GM19468 (cell line): Measurements from ENCODE around the gene PHLDA2.
"Not testable (repeated sequence)": the region's sequence is repeated elsewhere in the genome, so short reads cannot be mapped to it uniquely, and the experiment has no call there.

ENCODE experiments used
- ATAC-seq: cut with Tn5 transposase; IDR thresholded peaks from one replicate; pipeline ENCODE4 v1.9.1; 2021; ENCODE audit warnings: mild to moderate bottlenecking, moderate library complexity, moderate number of reproducible peaks; ENCODE audit not compliant: unreplicated experiment; ENCODE audit errors: extremely low read depth

The PHLDA2 gene

GRCh38 chr11:2916892-2917645 lies 12.2 kb downstream of the PHLDA2 start:
- no peak for ATAC-seq

GRCh38 chr11:2916114-2916891 lies 12.9 kb downstream of the PHLDA2 start:
- no peak for ATAC-seq

- no peak for ATAC-seq
Observed at GRCh38 chr11:2915473-2915872, 13.7 kb downstream of the PHLDA2 start.

- ATAC-seq: no peak
Observed at GRCh38 chr11:2914455-2915195, 14.6 kb downstream of the PHLDA2 start.

- no peak for ATAC-seq
Observed at GRCh38 chr11:2913776-2914175, 15.4 kb downstream of the PHLDA2 start.

GRCh38 chr11:2913019-2913431 lies 16.2 kb downstream of the PHLDA2 start:
- ATAC-seq: no peak

- ATAC-seq: no peak
Observed at GRCh38 chr11:2912498-2912897, 16.7 kb downstream of the PHLDA2 start.

- ATAC-seq: no peak
Observed at GRCh38 chr11:2911785-2912391, 17.3 kb downstream of the PHLDA2 start.

- no peak for ATAC-seq
Observed at GRCh38 chr11:2911088-2911784, 18.0 kb downstream of the PHLDA2 start.

GRCh38 chr11:2910401-2910955 lies 18.7 kb downstream of the PHLDA2 start:
- no peak for ATAC-seq

- ATAC-seq: no peak
Observed at GRCh38 chr11:2909133-2909902, 19.9 kb downstream of the PHLDA2 start.

- no peak for ATAC-seq
Observed at GRCh38 chr11:2908130-2908529, 21.1 kb downstream of the PHLDA2 start.

GRCh38 chr11:2905299-2905698 lies 23.9 kb downstream of the PHLDA2 start:
- not testable (repeated sequence) for ATAC-seq

- no peak for ATAC-seq
Observed at GRCh38 chr11:2904153-2905052, 24.8 kb downstream of the PHLDA2 start.

GRCh38 chr11:2903672-2904011 lies 25.6 kb downstream of the PHLDA2 start:
- ATAC-seq: no peak

- no peak for ATAC-seq
Observed at GRCh38 chr11:2902784-2903671, 26.2 kb downstream of the PHLDA2 start.
